SK-N-DZ (cell line): ENCODE results near the gene CDYL. TPM values are rescaled to one million over a fixed set of nuclear protein-coding genes. Genes with fewer than 3 reads are reported as not detected.

ENCODE experiments used
- DNase-seq: peaks from one replicate; pipeline ENCODE4 v3.0.0-alpha.2; 2015; ENCODE audit warnings: low spot score
- polyA plus RNA-seq, 2 experiments: library from polyadenylated mRNA; depleted of rRNA; stranded (reverse); fragments of >200 nt; gene quantifications; 2 replicates each; pipeline ENCODE4 v1.2.3, GENCODE V29; 2014

CDYL gene, protein sequence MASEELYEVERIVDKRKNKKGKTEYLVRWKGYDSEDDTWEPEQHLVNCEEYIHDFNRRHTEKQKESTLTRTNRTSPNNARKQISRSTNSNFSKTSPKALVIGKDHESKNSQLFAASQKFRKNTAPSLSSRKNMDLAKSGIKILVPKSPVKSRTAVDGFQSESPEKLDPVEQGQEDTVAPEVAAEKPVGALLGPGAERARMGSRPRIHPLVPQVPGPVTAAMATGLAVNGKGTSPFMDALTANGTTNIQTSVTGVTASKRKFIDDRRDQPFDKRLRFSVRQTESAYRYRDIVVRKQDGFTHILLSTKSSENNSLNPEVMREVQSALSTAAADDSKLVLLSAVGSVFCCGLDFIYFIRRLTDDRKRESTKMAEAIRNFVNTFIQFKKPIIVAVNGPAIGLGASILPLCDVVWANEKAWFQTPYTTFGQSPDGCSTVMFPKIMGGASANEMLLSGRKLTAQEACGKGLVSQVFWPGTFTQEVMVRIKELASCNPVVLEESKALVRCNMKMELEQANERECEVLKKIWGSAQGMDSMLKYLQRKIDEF
- polyA plus RNA-seq (2014; cell fraction: cytosol; rRNA removed): 12.8 and 18.9 TPM in 2 replicates
- polyA plus RNA-seq (2014; cell fraction: nucleus; rRNA removed): 17.0 and 19.4 TPM in 2 replicates

GRCh38 chr6:4776131-4776492 is at the start of gene CDYL:
Gene CDYL (plus strand): TSS chr6:4776404. CDS start chr6:4776784, 380 bp downstream.
- peak; percentile 83 for DNase-seq

DNA sequence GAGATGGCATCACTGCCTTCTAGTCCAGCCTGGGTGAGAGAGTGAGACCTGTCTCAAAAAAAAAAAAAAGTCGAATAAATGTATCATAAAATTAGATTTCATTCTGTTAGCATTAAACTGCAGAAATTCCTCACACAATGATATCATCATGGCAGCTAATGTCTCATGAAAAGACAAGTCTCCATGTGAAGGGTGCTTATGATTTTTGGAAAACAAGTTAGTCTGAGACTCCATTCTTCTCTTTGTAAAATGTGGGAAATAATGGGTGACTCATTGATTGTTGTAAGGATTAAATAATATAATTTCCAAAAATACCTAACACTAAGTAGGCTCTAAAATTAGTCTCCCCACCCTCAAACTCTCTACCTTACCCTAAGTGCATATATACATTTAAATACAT is 49.6 kb upstream of the CDYL start:
- DNase-seq: no peak

DNA sequence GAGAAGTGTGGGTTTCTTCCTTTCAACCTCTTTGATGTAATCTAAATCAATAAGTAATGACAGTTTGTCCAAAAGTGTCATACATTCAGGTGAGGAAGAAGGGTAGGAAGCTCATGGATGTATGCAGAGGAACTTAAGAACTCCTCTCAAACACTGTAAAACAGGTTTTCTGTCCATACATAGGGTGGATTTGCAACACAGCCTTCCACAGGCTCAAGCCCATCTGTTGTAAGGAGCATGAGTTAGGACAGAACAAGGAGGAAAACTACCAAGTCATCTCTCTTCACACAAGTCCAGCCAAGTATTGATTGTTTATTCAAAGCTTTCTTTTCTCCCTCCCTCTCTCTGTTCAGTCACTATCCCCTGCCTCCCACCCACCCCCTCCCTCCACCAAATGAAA is 49.0 kb upstream of the CDYL start:
- no peak for DNase-seq

GRCh38 chr6:4727671-4728435 is 48.4 kb upstream of the CDYL start:
- no peak for DNase-seq

- no peak for DNase-seq
Measured at GRCh38 chr6:4728436-4728769, 47.8 kb upstream of the CDYL start.

- no peak for DNase-seq
Measured at GRCh38 chr6:4728926-4729325, 47.3 kb upstream of the CDYL start.

DNA sequence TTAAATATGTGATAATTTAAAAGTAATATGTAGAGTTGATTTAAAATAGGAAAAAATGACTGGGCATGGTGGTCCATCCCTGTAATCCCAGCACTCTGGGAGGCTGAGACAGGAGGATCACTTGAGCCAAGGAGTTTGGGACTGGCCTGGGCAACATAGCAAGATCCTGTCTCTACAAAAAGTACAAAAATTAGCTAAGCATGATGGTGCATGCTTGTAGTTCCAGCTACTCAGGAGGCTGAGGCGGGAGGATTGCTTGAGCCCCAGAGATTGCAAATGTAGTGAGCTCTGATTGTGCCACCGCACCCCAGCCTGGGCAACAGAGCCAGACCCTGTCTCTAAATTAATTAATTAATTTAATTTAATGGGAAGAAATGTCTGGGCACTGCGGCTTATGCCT is 44.2 kb upstream of the CDYL start:
- DNase-seq: no peak

GRCh38 chr6:4732691-4733315 is 43.4 kb upstream of the CDYL start:
- DNase-seq: no peak

DNA sequence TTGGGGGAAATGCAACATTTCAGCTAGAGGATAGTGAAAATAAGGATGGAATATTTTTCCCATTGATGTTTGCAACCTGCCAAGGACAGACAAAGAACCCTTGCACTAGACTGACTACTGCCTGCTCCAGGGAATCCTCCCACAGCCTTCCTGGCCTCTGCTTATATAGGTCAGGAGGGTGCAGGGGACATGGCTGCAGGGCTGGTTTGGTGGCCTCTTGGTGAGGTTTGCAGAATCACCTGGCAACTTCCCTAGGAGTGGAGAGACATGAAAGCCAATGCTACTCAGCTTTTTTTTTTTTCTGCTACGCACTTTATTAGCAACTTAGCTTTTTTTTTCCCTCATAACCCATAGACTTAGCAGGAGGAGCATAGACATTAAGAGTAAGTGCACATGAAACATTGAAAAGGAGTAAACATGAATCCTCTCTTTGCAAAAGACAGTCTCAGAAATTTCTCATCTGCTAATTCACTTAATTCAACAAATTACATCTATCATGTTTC is 39.8 kb upstream of the CDYL start:
- no peak for DNase-seq

DNA sequence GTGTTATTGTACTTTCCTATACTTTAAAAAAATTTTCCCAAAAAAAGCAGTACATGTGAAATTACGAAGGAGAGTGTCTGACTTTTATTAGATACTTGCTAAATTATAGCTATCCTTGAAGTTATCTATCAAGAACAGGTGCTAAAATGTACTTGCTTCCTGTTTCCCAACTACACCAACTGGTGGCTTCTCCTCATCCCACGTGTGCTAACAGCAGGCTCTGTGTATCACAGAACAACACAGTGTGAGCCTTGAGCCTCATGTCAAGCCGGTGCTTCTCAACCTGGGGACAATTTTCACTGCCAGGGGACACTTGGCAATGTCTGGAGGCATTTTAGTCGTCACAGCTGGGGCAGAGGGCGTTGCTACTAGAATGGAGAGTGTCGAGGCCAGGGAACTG is 36.2 kb upstream of the CDYL start:
- no peak for DNase-seq

- DNase-seq: no peak
Measured at GRCh38 chr6:4743062-4743461, 33.1 kb upstream of the CDYL start.

- DNase-seq: no peak
Measured at GRCh38 chr6:4743926-4744325, 32.3 kb upstream of the CDYL start.

GRCh38 chr6:4747588-4747987 is 28.6 kb upstream of the CDYL start:
- no peak for DNase-seq

DNA sequence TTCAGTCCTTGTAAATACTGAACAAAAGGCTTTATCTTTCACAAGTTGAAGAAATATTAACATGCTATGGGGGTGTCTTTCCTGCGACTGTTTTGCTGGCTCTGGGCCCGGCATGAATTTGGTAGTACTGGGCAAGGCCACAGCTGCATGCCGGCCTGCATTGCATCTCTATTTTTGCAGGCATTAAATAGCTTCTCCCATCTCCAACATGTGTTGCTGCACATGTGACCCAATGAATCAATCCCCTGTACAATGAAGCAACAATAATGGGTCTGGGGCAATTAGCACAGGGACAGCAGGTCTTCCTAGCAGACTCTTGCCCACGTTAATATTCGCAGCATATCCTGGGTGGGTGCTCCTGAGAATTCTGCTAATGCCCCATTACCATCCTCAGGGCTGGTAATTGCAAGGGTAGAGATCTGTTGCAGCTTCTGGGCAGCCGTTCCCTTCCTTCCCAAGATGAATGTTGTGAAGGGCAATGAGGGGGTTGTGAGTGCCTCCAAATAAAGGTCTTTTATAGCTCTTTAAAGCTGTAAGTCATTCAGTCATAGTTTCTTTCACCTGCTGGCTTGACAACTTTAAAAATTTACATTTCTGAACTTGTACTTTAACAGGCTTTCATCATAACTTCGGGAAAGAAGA is 24.3 kb upstream of the CDYL start:
- DNase-seq: no peak

DNA sequence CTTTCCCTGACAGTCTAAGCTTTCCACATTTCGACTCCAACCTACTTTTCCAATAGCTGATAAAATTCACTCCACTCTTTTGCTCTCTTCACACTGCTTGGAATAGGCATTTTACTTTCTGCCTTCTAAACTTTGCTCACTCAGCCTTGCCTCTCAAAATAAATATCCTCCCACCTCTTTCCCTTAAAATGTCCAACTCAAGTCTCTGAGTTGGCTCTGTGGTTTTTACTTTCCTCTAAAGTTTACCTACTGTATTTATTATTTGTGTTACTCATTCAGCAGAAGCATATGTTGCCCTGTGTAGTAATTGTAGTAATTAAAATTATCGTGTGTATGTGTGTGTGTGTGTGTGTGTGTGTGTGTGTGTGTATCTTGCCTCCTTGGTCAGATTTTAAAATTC is 20.0 kb upstream of the CDYL start:
- DNase-seq: no peak

DNA sequence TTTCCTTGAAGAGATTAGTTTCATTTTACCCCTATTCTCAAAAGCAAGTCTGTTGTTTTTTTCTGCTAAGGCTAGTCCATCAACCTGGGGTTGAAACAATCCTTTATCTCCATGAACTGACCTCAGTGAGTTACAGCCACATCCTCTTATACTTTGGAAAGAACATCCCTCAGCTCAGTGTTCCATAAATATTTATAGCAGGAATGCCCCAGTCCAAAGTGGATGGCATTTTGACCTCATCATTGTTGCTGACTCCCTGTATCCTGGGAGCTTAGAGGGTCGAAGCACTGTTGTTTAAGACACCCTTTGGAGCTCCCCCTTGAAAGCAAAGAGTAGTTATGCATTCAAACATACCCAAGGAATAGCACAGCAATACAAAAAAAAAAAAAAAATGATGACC is 16.2 kb upstream of the CDYL start:
- DNase-seq: no peak

DNA sequence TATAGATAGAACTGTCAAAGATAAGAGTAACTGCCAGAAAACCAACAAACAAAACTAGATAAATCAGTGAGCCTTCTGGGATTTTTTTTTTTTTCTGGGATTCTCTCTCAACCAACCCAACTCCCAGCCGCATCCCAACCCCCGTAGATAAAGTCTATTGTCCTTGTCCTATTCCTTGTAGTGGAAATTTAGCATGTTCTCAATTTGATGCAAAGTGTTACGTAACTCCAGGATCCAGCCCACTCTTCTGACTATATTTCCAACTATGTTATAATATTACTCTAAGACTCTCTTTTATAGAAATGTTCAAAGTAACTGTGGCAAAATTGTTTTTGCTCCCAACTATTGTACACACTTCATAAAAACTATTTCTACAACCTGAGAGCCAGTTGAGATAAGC is 15.4 kb upstream of the CDYL start:
- DNase-seq: no peak

DNA sequence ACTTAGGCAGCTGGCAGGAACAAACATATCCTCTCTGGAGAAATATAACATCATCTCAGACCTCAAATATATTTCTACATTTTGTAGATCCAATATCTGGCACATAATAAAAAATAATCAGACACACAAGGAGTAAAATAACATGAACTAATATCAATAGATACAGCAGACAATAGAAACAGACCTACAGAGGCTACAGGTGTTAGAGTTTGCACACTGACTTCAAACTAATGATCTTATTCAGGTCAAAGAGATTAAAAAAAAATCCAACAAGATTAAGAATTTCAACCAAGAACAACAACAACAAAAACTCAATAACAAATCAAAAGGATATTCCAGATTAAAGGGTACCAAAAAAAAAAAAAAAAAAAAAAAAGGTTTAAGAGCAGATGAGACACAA is 13.9 kb upstream of the CDYL start:
- no peak for DNase-seq

DNA sequence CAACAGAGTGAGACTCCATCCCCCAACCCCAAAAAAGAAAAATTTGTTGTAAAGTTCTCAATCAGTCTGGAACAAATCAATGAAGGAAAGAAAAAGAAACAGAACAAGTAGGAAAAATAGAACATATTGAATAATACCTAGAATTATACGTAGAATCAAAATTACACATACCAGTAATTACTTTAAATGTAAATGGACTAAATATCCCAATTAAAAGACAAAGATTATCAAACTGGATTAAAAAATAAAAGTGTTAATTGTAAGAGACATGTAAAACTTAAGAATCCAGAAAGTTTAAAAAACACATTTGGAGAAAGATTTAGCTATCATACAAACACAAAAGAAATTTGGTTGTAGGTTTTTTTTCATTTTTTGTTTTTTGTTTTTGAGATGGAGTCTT is 12.3 kb upstream of the CDYL start:
- DNase-seq: no peak

DNA sequence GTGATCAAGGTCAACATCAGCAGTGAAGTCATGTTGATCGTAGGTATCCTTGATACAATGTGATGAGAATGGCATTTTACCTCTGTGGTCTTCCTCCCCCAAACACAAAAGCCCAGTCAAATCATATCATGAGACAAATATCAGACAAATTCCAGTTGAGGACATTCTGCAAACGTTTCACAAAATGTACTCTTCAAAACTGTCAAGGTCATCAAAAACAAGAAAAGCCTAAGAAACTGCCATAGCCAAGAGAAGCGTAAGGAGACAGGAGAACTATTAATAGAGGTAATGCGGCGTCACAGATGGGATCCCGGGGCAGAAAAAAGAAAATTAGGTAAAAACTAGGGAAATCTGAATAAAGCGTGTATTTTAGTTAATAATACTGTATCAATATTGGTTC is 7.4 kb upstream of the CDYL start:
- no peak for DNase-seq

GRCh38 chr6:4772750-4773149 is 3.5 kb upstream of the CDYL start:
- no peak for DNase-seq

GRCh38 chr6:4773181-4773580 is 3.0 kb upstream of the CDYL start:
- DNase-seq: no peak
